Large intestine (tissue), 3 donors: ENCODE data around the gene ENTPD2. TPM values are rescaled to one million over a fixed set of nuclear protein-coding genes. Genes with fewer than 3 reads are reported as not detected.

Source experiments
- DNase-seq, 2 donors: peaks; one replicate each; pipeline versions ENCODE4 v3.0.0 to v3.0.0-alpha.2; 2013
- H3K27ac ChIP-seq: one replicate; pipeline ENCODE4 v1.5.1; 2013; ENCODE audit warnings: low read length
- H3K27me3 ChIP-seq: 2 replicates; pipeline ENCODE4 v1.6.1; 2013; ENCODE audit warnings: low read length; ENCODE audit not compliant: control insufficient read depth, insufficient read depth
- H3K36me3 ChIP-seq: 2 replicates; pipeline ENCODE4 v1.6.1; 2013; ENCODE audit warnings: low read length; ENCODE audit not compliant: control insufficient read depth, insufficient read depth
- H3K4me1 ChIP-seq: one replicate; pipeline ENCODE4 v1.6.1; 2013; ENCODE audit warnings: low read length; ENCODE audit not compliant: control insufficient read depth, insufficient read depth
- H3K4me3 ChIP-seq: one replicate; pipeline ENCODE4 v1.5.1; 2013; ENCODE audit warnings: low read length
- H3K9me3 ChIP-seq: one replicate; pipeline ENCODE4 v1.6.1; 2013; ENCODE audit warnings: mild to moderate bottlenecking, low read depth, low read length, moderate library complexity; ENCODE audit not compliant: control insufficient read depth
- WGBS: methylation state at CpG from one replicate; pipeline ENCODE4 v1.1.5; 2013; ENCODE audit warnings: low lambda C conversion rate; ENCODE audit not compliant: insufficient coverage; 5-methylcytosine and 5-hydroxymethylcytosine counted together
- polyA plus RNA-seq: library from polyadenylated mRNA; unstranded; fragments of 120-200 nt; gene quantifications from one replicate; pipeline ENCODE4 v1.2.1, GENCODE V29; 2013

ENTPD2 gene
- polyA plus RNA-seq, 1 donor, result 9.9 TPM

DNA sequence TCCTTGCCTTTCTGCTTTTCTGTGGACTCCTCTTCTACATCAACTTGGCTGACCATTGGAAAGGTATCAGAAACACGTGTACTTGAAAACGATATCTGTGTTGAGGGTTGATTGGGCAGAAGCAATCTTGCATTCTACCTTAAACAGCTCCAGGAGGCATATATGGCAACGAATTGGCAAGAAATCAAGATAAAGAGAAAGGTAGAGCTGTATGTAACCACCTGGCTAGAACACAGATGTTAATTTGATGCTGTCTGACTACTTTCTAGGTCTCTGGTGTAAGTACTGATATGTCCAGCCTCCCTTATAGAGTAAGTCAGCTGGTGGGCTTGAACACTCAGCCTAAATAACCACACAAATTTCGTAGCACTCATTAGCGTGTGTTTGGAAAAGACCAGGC is 34.3 kb upstream of the ENTPD2 start:
- peaks cover 19% of the 10 kb centered on the region for H3K4me1 ChIP-seq
- H3K27me3 ChIP-seq, result no peaks in the 10 kb centered on the region
- no CpG with 5 or more reads among the region's 5 CpGs for WGBS

DNA sequence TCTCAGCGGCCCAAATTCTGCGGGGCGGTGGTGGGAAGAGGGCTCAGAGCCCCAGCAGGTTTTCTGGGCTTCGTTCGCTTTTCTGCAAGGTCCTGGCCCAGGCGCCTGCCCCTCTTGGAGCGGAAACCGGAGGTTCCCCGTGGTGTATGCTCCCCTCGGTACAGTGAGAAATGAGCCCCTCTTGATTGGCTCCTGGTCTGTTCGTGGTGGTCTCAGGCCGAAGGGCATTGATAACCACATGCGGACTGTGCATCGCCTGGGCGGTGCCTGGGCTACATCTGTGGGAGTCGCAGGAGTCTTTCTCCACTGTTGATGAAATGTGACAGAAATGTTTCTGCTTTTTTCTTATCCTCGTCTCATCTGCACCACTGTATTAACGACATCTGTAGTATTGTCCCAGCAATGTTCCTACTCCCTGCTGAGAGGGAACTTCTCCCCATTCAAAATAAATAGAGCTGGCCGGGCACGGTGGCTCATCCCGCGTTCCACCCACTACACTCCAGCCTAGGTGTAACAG is 33.6 kb upstream of the ENTPD2 start:
- no peaks in the 10 kb centered on the region for H3K9me3 ChIP-seq
- H3K36me3 ChIP-seq, result peaks cover 27% of the 10 kb centered on the region
- H3K4me1 ChIP-seq, result peaks cover 19% of the 10 kb centered on the region
- no peaks in the 10 kb centered on the region for H3K27me3 ChIP-seq
- no CpG with 5 or more reads among the region's 22 CpGs for WGBS
- peak overlapping the region; percentile 80 for H3K27ac ChIP-seq
- no peak for DNase-seq
- H3K4me3 ChIP-seq, result peak overlapping the region; percentile 74

More for the DNA sequence above, 34.3 kb upstream of the ENTPD2 start:
- Histone ChIP-seq H3K4me3 (no peak overlapping the region), H3K36me3 (peaks cover 25% of the 10 kb centered on the region), H3K9me3 (no peaks in the 10 kb centered on the region), H3K27ac (no peak overlapping the region)
- no peak for DNase-seq

DNA sequence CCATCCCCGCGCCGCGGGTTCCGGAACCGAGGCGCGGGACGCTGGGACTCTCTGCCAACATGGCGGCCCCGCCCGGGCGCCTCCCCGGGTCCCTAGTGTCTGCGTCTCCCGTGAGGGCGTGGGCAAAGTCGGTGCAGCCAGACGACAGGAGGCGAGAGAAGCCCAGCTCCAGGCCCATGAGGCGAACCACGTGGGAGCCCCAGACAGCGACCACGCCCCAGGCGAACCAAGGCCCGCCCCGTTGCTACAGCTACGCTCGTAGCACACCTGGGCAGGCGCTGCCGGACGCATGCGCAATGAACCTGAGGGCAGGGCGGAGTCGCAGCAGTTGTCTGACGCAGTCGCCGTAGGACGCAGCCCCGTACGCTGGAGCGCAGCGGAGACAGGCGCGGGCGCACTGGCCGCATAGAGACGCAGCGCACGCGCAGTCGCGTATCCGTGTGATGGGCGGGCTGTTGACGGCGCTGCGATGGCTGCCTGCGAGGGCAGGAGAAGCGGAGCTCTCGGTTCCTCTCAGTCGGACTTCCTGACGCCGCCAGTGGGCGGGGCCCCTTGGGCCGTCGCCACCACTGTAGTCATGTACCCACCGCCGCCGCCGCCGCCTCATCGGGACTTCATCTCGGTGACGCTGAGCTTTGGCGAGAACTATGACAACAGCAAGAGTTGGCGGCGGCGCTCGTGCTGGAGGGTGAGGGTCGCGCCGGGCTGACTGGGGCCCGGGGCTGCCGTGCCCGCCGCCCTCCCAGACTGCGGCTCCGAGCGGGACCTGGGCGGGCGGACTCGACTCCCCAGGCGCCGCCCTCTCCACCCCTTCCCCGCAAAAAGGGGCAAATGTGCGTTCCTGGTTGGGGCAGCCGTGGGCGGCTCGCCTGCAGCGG is 32.9 kb upstream of the ENTPD2 start, which contains the start of gene MAN1B1:
Gene MAN1B1 (plus strand): TSS at position 455 of the 878 bp plus-strand sequence. CDS start 15 bp downstream, at position 470.
- Histone ChIP-seq H3K4me1 (peaks cover 19% of the 10 kb centered on the region), H3K4me3 (peak within 1 kb of the TSS; percentile 74), H3K36me3 (peaks cover 29% of the 10 kb centered on the region), H3K9me3 (no peaks in the 10 kb centered on the region), H3K27me3 (no peaks in the 10 kb centered on the region), H3K27ac (peak within 1 kb of the TSS; percentile 80)
- WGBS, result no CpG with 5 or more reads among the region's 101 CpGs
- DNase-seq, result peak; percentile 100

DNA sequence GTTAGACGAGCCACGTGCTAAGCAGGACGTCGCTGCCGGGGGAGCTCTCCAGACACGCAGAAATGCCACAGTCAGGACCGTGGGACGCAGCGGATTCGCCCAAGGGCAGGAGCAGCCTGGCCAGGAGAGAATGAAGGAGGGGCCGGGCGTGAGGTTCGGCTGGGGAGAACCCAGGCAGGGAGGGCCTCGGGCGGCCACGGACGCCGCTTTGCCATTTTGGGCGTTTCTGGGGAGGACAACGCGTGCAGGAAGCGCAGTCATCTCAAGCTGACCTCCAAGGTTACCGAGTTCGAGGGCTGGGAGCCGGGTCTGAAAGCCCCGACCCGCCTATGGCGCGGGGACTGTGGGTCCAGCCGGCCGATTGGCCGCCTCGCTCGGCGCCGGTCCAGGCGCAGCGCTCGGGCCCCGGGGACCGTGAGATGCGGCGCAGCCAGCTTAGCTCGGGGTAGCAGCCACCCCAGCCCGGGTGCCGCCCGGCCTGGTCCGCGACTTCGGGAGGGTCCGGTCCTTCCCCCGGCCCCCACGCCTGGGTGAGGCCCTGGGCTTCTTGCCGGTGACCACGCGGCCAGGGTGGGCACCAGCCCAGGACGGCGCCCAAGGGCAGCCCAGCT is 32.2 kb upstream of the ENTPD2 start:
- H3K4me3 ChIP-seq, result peak overlapping the region; percentile 74
- peaks cover 28% of the 10 kb centered on the region for H3K36me3 ChIP-seq
- H3K27ac ChIP-seq, result peak overlapping the region; percentile 66
- peaks cover 19% of the 10 kb centered on the region for H3K4me1 ChIP-seq
- peak in 1 of 2 donors; percentile 73 for DNase-seq
- H3K9me3 ChIP-seq, result no peaks in the 10 kb centered on the region
- no CpG with 5 or more reads among the region's 58 CpGs for WGBS
- H3K27me3 ChIP-seq, result no peaks in the 10 kb centered on the region

DNA sequence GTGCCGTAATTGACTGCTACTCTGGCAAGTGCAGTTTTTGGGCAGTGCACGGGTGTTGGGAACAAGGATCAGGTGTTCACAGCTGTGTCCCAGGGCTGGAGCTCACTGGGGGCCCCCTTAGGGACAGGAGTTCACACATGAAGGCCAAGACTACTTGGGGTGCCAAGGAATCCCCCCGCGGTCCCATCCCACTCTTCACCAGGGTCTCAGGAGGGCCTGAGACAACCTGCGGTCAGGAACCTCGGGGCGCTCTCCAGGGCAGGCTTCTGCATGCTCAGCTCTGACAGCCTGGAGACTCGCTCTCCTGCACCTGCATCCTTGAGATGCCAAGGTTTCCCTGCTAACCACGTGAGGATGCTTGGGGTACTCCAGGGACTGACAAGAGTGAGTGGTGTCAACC is 30.7 kb upstream of the ENTPD2 start:
- WGBS, result 80% methylated on average over 1 of the region's 9 CpGs
- H3K4me1 ChIP-seq, result peaks cover 20% of the 10 kb centered on the region
- H3K27me3 ChIP-seq, result peaks cover 3% of the 10 kb centered on the region
- no peaks in the 10 kb centered on the region for H3K9me3 ChIP-seq
- no peak overlapping the region for H3K27ac ChIP-seq
- H3K36me3 ChIP-seq, result peaks cover 33% of the 10 kb centered on the region
- H3K4me3 ChIP-seq, result no peak overlapping the region
- no peak for DNase-seq

DNA sequence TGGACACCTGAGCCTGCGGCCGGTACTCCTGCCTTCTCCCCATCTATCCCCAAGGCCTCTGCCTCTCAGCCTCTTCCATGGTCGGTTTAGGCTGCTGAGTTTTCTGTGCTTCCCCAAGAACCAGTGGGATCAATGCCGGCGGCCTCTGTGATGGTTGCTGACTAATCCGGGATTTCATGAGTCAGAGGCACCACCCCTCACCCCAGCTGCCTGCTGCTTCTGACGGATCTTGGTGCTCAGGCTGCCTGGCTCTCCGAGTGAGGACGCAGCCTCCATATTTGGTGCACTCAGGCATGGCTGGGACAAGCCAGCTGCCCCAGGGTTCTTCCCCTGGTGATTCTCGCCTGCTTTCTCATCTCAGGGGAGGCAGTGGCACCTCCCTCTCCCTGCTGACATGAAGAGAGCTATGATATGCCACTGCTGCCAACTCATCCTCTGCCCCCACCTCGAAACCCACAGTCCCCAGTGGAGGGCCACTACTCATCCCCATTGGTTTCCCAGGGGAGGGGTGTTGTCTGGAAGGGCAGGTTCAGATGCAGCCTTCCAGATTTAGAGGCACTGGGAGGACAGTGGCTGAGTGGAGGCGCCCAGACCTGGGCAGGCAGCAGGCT is 29.6 kb upstream of the ENTPD2 start:
- peaks cover 30% of the 10 kb centered on the region for H3K4me1 ChIP-seq
- H3K27ac ChIP-seq, result no peak overlapping the region
- DNase-seq, result no peak
- H3K9me3 ChIP-seq, result peaks cover 2% of the 10 kb centered on the region
- no peak overlapping the region for H3K4me3 ChIP-seq
- peaks cover 32% of the 10 kb centered on the region for H3K36me3 ChIP-seq
- WGBS, result no CpG with 5 or more reads among the region's 12 CpGs
- peaks cover 12% of the 10 kb centered on the region for H3K27me3 ChIP-seq

DNA sequence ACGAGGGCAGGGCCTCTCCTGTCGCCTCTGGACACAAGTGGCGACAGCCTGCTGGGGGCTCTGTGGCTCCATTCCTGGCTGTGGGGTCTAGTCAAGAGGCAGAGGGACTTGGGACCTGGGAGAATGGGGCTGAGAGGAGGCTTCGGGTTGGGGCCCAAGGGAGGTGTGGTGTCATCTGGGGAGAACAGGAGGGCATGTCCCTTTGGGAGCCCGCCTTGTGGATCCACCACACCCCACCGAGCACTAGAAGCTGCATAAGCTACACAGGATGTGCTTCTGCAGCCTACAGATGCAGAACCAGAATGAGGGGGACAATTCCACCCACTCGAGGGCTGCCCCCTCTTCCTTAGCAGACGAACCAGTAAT is 29.0 kb upstream of the ENTPD2 start:
- Histone ChIP-seq H3K27ac (no peak overlapping the region), H3K9me3 (peaks cover 3% of the 10 kb centered on the region), H3K4me3 (no peak overlapping the region), H3K4me1 (peaks cover 31% of the 10 kb centered on the region), H3K27me3 (peaks cover 18% of the 10 kb centered on the region), H3K36me3 (peaks cover 32% of the 10 kb centered on the region)
- DNase-seq, result no peak
- WGBS, result no CpG with 5 or more reads among the region's 8 CpGs

DNA sequence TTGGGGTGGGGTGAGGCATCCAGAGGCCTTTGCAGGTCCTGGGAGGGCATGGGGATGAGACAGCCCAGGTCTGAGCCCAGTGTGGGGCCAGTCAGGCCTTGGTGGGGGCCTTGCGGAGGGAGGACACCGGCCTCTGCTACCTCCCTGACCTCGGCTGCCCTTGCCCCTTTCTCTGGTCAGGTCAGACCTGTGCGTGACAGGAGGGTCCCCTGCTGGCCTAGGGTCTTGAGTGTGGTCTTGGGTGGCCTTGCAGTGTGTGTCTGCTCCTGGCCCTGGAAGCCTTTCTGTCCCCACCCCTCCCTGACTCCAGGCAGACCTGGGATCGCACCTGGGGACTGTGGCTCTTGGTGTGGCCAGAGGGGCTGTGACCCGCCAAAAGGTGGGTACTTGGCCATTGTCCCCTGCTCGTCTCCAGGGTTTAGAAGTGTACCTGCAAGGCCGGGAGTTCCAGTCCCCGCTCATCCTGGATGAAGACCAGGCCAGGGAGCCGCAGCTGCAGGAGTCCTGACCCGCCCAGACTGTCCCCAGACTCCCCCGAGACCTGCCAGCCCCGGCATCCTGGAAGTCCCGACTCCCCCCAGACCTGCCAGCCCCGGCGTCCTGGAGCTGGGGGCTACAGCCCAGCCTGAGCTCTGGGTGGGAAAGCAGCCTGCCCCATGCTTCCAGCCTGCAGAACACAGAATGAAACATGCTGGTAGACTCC is 28.5 kb upstream of the ENTPD2 start:
- no peak overlapping the region for H3K4me3 ChIP-seq
- H3K36me3 ChIP-seq, result peaks cover 32% of the 10 kb centered on the region
- H3K4me1 ChIP-seq, result peaks cover 26% of the 10 kb centered on the region
- DNase-seq, result no peak
- H3K9me3 ChIP-seq, result peaks cover 3% of the 10 kb centered on the region
- H3K27ac ChIP-seq, result no peak overlapping the region
- WGBS, result no CpG with 5 or more reads among the region's 16 CpGs
- H3K27me3 ChIP-seq, result peaks cover 21% of the 10 kb centered on the region

DNA sequence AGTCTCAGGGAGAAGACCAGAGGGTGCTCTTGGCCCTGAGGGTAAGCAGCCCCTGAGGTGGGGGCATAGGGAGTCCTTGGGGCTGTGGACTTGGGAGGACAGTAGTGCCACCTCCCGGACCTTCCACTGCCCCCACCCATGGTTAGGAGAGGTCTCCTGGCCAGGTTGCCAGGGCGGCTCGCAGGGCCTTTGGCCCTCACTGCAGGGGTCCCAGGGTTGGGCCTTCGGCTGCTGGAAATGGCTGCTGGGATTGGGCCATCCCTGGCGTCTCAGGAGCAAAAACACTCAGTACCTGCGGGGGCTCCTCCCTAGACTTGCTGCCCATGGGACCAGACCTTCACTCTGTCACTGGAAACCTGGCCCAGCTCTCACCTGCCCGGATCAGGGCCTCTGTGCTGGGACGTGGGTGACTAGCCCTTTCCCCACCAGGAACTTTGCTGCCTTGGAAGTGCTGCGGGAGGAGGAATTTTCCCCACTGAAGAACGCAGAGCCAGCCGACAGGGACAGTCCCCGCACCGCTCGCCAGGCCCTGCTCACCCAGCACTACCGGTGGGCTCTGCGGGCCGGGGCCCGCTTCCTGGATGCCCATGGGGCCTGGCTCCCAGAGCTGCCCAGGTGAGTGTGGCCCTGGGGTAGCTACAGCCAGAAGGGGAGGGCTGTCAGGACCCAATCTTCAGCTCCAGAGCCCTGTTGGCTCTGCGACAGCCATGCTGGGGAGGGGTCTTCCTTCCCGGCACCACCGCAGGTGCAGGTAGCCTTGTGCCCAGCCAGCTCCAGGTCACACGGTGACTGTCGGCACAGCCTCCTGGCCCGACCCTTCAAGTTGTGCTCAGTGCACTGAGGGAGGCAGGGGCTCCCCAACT is 26.6 kb upstream of the ENTPD2 start:
- no CpG with 5 or more reads among the region's 24 CpGs for WGBS
- no peak overlapping the region for H3K4me3 ChIP-seq
- H3K27ac ChIP-seq, result no peak overlapping the region
- no peak for DNase-seq
- peaks cover 26% of the 10 kb centered on the region for H3K4me1 ChIP-seq
- H3K36me3 ChIP-seq, result peaks cover 32% of the 10 kb centered on the region
- H3K27me3 ChIP-seq, result peaks cover 24% of the 10 kb centered on the region
- H3K9me3 ChIP-seq, result peaks cover 3% of the 10 kb centered on the region
